Breast epithelium (tissue), 3 donors: Measurements from ENCODE around the gene CUL4A.

Source experiments
- POLR2A ChIP-seq: fragments of 450-650 bp; IDR thresholded peaks from one replicate; pipeline ENCODE4 v1.6.1; 2016; ENCODE audit warnings: antibody characterized with exemption, mild to moderate bottlenecking, moderate library complexity
- POLR2AphosphoS5 ChIP-seq, 3 donors: sonication (generic); formaldehyde crosslinking; IDR thresholded peaks; one replicate each; pipeline ENCODE4 v1.6.1; 2017; ENCODE audit warnings: antibody characterized with exemption in 3 of 3
- TF ChIP-seq, protein P1 (sequence below), 3 donors: fragments of 450-650 bp; IDR thresholded peaks; one replicate each; pipeline ENCODE4 v1.5.1; 2016 to 2017; ENCODE audit warnings: antibody characterized with exemption in 3 of 3, mild to moderate bottlenecking in 3 of 3, moderate library complexity in 3 of 3

- no peak for TF ChIP-seq POLR2A
- TF ChIP-seq, protein P1, sequence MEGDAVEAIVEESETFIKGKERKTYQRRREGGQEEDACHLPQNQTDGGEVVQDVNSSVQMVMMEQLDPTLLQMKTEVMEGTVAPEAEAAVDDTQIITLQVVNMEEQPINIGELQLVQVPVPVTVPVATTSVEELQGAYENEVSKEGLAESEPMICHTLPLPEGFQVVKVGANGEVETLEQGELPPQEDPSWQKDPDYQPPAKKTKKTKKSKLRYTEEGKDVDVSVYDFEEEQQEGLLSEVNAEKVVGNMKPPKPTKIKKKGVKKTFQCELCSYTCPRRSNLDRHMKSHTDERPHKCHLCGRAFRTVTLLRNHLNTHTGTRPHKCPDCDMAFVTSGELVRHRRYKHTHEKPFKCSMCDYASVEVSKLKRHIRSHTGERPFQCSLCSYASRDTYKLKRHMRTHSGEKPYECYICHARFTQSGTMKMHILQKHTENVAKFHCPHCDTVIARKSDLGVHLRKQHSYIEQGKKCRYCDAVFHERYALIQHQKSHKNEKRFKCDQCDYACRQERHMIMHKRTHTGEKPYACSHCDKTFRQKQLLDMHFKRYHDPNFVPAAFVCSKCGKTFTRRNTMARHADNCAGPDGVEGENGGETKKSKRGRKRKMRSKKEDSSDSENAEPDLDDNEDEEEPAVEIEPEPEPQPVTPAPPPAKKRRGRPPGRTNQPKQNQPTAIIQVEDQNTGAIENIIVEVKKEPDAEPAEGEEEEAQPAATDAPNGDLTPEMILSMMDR (IDR thresholded peaks at IDR 0.05) = peak in 2 of 3 donors; percentile 53 to 61
- TF ChIP-seq POLR2AphosphoS5 (IDR thresholded peaks at IDR 0.05) = no peak
Measured at GRCh38 chr13:113275387-113275786, 66.0 kb downstream of the CUL4A start.
